HL-60 (cell line): ENCODE results near the gene SLC44A3.

ENCODE experiments used
- CTCF ChIP-seq: IDR thresholded peaks from one replicate; pipeline ENCODE4 v1.5.1; 2011; ENCODE audit warnings: low read length, control low read depth, inconsistent platforms; ENCODE audit not compliant: insufficient read depth
- POLR2AphosphoS5 ChIP-seq: IDR thresholded peaks from 2 replicates; pipeline ENCODE4 v1.6.1; 2012; ENCODE audit warnings: low read depth
- REST ChIP-seq: IDR thresholded peaks from 2 replicates; pipeline ENCODE4 v1.6.1; 2012; ENCODE audit warnings: low read depth; ENCODE audit not compliant: insufficient replicate concordance

- no peak for TF ChIP-seq CTCF
- no peak for TF ChIP-seq REST
- TF ChIP-seq POLR2AphosphoS5: no peak
Observed at GRCh38 chr1:94888201-94888600, 68.0 kb downstream of the SLC44A3 start.
